GM21423 (cell line): ENCODE measurements around the gene TOR4A.

Source experiments
- ATAC-seq: cut with Tn5 transposase; IDR thresholded peaks from one replicate; pipeline ENCODE4 v1.9.1; 2021; ENCODE audit warnings: mild to moderate bottlenecking, moderate library complexity; ENCODE audit not compliant: unreplicated experiment

TOR4A gene

GRCh38 chr9:137269231-137269772 lies 8.2 kb upstream of the TOR4A start:
- no peak for ATAC-seq

GRCh38 chr9:137270929-137271695 lies 6.4 kb upstream of the TOR4A start:
- no peak for ATAC-seq

GRCh38 chr9:137271696-137272076 lies 5.8 kb upstream of the TOR4A start:
- ATAC-seq = no peak

- ATAC-seq = no peak
Measured at GRCh38 chr9:137272241-137273094, 5.1 kb upstream of the TOR4A start.

- no peak for ATAC-seq
Measured at GRCh38 chr9:137273095-137273490, 4.4 kb upstream of the TOR4A start.

- ATAC-seq = no peak
Measured at GRCh38 chr9:137273611-137274320, 3.8 kb upstream of the TOR4A start.

GRCh38 chr9:137275203-137275587 lies 2.3 kb upstream of the TOR4A start:
- ATAC-seq = no peak

GRCh38 chr9:137275588-137276472 lies 1.7 kb upstream of the TOR4A start:
- no peak for ATAC-seq

- no peak for ATAC-seq
Measured at GRCh38 chr9:137276473-137277328, 825 bp upstream of the TOR4A start.

- no peak for ATAC-seq
Measured at GRCh38 chr9:137278061-137278701, 655 bp downstream of the TOR4A start.

GRCh38 chr9:137278721-137279711 lies 1.5 kb downstream of the TOR4A start:
- ATAC-seq = no peak

GRCh38 chr9:137279741-137280473 lies 2.4 kb downstream of the TOR4A start:
- ATAC-seq = no peak

- no peak for ATAC-seq
Measured at GRCh38 chr9:137280474-137281344, 3.2 kb downstream of the TOR4A start.

GRCh38 chr9:137281345-137282116 lies 4.0 kb downstream of the TOR4A start:
- ATAC-seq = no peak

GRCh38 chr9:137286975-137287383 lies 9.5 kb downstream of the TOR4A start:
- ATAC-seq = no peak
